ENCODE results near the gene TBRG4.

GRCh38 chr7:45055594-45056219 is 55.8 kb downstream of the TBRG4 start:
- TF ChIP-seq CREB5 (CRISPR knock-in tag; IDR thresholded peaks at IDR 0.05; ENCODE audit: low read depth) (no peak), ISL1 (CRISPR knock-in tag; IDR thresholded peaks at IDR 0.05) (no peak), RARB (CRISPR knock-in tag; IDR thresholded peaks at IDR 0.05) (no peak), GLIS3 (CRISPR knock-in tag; IDR thresholded peaks at IDR 0.05) (no peak), PATZ1 (CRISPR knock-in tag; IDR thresholded peaks at IDR 0.05; ENCODE audit: borderline replicate concordance) (no peak), BACH2 (CRISPR knock-in tag; IDR thresholded peaks at IDR 0.05; ENCODE audit: borderline replicate concordance) (no peak), PPARA (CRISPR knock-in tag; IDR thresholded peaks at IDR 0.05; ENCODE audit: borderline replicate concordance) (no peak), ZFP3 (CRISPR knock-in tag; IDR thresholded peaks at IDR 0.05) (no peak), TSHZ2 (CRISPR knock-in tag; IDR thresholded peaks at IDR 0.05) (no peak)
